OCI-LY1 (cell line): Measurements from ENCODE around the gene DCUN1D2.

Experiments used
- H2AFZ ChIP-seq: fragments of 200-600 bp; sonication (generic), shearing (Covaris generic); 2 replicates; pipeline ENCODE4 v1.6.0; 2014; ENCODE audit warnings: antibody characterized with exemption, mild to moderate bottlenecking, low read length
- H3F3A ChIP-seq: fragments of 200-600 bp; sonication (generic), shearing (Covaris generic); 2 replicates; pipeline ENCODE4 v1.6.0; 2014; ENCODE audit warnings: mild to moderate bottlenecking, antibody characterized with exemption, low read length, moderate library complexity; ENCODE audit not compliant: insufficient read depth
- H3K27ac ChIP-seq: fragments of 200-600 bp; sonication (generic); 2 replicates; pipeline ENCODE4 v1.5.1; 2014; ENCODE audit warnings: low read length, mixed run types, mild to moderate bottlenecking, low read depth; ENCODE audit not compliant: poor library complexity, severe bottlenecking
- H3K27me3 ChIP-seq: fragments of 200-600 bp; sonication (generic); 2 replicates; pipeline ENCODE4 v1.6.0; 2014; ENCODE audit warnings: antibody characterized with exemption, mild to moderate bottlenecking, low read length, moderate library complexity; ENCODE audit not compliant: insufficient read depth
- H3K36me3 ChIP-seq: fragments of 200-600 bp; sonication (generic); 2 replicates; pipeline ENCODE4 v1.6.1; 2014; ENCODE audit warnings: mild to moderate bottlenecking, antibody characterized with exemption, low read length, moderate library complexity, mixed read lengths; ENCODE audit not compliant: insufficient read depth
- H3K4me1 ChIP-seq: fragments of 200-600 bp; sonication (generic); 2 replicates; pipeline ENCODE4 v1.5.1; 2014; ENCODE audit warnings: mild to moderate bottlenecking, low read length, moderate library complexity; ENCODE audit not compliant: insufficient read depth, severe bottlenecking
- H3K4me2 ChIP-seq: fragments of 200-600 bp; sonication (generic), shearing (Covaris generic); 2 replicates; pipeline ENCODE4 v1.6.1; 2014; ENCODE audit warnings: low read length
- H3K4me3 ChIP-seq: fragments of 200-600 bp; sonication (generic); 2 replicates; pipeline ENCODE4 v1.5.1; 2014; ENCODE audit warnings: low read length, low read depth, mild to moderate bottlenecking, mixed read lengths; ENCODE audit not compliant: poor library complexity, severe bottlenecking
- H3K79me2 ChIP-seq: fragments of 200-600 bp; shearing (Covaris generic); 2 replicates; pipeline ENCODE4 v1.6.1; 2016; ENCODE audit warnings: mixed run types, low read length, mixed read lengths; ENCODE audit not compliant: insufficient read depth
- H3K9ac ChIP-seq: fragments of 200-600 bp; sonication (generic), shearing (Covaris generic); 2 replicates; pipeline ENCODE4 v1.6.1; 2014; ENCODE audit warnings: mild to moderate bottlenecking, low read length, mixed read lengths
- H3K9me2 ChIP-seq: fragments of 200-600 bp; sonication (generic), shearing (Covaris generic); 2 replicates; pipeline ENCODE4 v1.6.1; 2014; ENCODE audit warnings: low read depth, mild to moderate bottlenecking, low read length, mixed read lengths
- H3K9me3 ChIP-seq: fragments of 200-600 bp; shearing (Covaris generic); 2 replicates; pipeline ENCODE4 v1.6.1; 2014; ENCODE audit warnings: low read length, mixed read lengths
- H4K20me1 ChIP-seq: fragments of 200-600 bp; sonication (generic), shearing (Covaris generic); 2 replicates; pipeline ENCODE4 v1.6.0; 2016; ENCODE audit warnings: mild to moderate bottlenecking, low read length; ENCODE audit not compliant: insufficient read depth
- EZH2 ChIP-seq: fragments of 200-600 bp; sonication (generic), shearing (Covaris generic); IDR thresholded peaks from 2 replicates; pipeline ENCODE4 v1.8.0; 2017; ENCODE audit warnings: borderline replicate concordance, mixed run types, mild to moderate bottlenecking, antibody characterized with exemption, low read length, moderate library complexity, mixed read lengths
- TF ChIP-seq, protein P1 (sequence below): fragments of 200-600 bp; sonication (generic), shearing (Covaris generic); IDR thresholded peaks from 2 replicates; pipeline ENCODE4 v1.5.1; 2017; ENCODE audit warnings: mild to moderate bottlenecking, antibody characterized with exemption, low read length, moderate library complexity, mixed read lengths

Gene DCUN1D2

DNA sequence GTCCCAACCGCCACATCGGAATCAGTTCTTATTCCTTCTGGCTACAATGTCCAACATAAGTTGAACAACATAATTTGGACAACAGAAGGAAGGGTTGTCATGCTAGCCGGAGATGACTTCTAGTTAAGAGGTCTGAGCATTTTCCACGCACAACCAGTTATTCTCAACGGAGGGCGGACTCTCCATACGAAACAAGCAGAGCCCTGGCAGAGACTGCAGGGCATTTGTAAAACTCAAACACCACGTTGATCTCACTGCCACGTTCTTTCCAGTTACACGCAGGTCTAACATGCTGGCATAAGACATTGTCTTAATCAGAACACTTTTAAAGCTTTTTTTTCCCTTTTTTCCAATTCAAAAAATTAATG, 38.3 kb upstream of the DCUN1D2 start:
- Histone ChIP-seq H3K27ac (no peak overlapping the region), H3K4me1 (peaks cover 6% of the 10 kb centered on the region), H3K4me2 (no peak overlapping the region), H3K36me3 (no peaks in the 10 kb centered on the region), H3K79me2 (no peaks in the 10 kb centered on the region), H3K9me2 (no peaks in the 10 kb centered on the region), H2AFZ (no peak overlapping the region), H4K20me1 (no peaks in the 10 kb centered on the region), H3K9me3 (no peaks in the 10 kb centered on the region), H3K9ac (no peak overlapping the region), H3K4me3 (no peak overlapping the region), H3K27me3 (no peaks in the 10 kb centered on the region), H3F3A (no peaks in the 10 kb centered on the region)
- TF ChIP-seq, protein P1, sequence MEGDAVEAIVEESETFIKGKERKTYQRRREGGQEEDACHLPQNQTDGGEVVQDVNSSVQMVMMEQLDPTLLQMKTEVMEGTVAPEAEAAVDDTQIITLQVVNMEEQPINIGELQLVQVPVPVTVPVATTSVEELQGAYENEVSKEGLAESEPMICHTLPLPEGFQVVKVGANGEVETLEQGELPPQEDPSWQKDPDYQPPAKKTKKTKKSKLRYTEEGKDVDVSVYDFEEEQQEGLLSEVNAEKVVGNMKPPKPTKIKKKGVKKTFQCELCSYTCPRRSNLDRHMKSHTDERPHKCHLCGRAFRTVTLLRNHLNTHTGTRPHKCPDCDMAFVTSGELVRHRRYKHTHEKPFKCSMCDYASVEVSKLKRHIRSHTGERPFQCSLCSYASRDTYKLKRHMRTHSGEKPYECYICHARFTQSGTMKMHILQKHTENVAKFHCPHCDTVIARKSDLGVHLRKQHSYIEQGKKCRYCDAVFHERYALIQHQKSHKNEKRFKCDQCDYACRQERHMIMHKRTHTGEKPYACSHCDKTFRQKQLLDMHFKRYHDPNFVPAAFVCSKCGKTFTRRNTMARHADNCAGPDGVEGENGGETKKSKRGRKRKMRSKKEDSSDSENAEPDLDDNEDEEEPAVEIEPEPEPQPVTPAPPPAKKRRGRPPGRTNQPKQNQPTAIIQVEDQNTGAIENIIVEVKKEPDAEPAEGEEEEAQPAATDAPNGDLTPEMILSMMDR = no peak
- no peak for TF ChIP-seq EZH2

DNA sequence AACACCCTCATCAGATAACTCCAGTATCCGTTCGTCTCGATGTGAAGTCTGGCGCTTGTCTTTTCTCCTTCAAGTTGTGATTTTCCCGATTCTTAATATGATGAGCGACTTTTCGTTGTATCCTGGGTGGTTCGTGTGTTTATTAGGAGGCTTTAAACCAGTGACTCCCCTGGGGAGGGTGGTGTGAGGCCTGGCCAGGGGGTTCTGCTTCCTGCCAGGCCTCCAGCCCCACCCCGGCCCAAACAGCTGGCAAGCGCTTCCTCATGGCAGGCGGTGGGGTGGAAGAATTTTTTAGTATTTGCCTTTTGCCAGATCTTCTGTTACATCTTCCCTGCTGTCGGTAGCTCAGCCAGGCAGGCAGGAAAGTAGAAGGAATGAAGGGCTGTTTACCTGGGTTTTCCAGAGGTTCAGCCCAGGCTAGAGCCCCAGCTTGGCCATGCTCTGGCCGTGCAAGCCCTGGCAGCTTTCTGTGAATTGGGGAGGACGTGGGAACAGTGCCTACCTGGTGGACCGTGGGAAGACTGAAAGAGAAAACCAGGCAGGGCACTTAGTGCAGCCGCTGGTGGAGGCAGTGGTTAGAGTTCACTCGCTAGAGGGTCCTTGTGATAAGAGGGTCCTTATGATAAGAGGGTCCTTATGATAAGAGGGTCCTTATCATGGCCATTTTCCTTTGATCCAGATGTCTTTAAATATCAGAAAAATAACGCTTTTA, 37.7 kb upstream of the DCUN1D2 start:
- no peak overlapping the region for H3K4me3 ChIP-seq
- no peaks in the 10 kb centered on the region for H4K20me1 ChIP-seq
- H3K4me1 ChIP-seq = peaks cover 6% of the 10 kb centered on the region
- H3K9ac ChIP-seq = no peak overlapping the region
- H3K9me3 ChIP-seq = no peaks in the 10 kb centered on the region
- no peak overlapping the region for H2AFZ ChIP-seq
- H3K27me3 ChIP-seq = no peaks in the 10 kb centered on the region
- 0 out of 2 replicates have a peak, but pooled peaks cover 4% of the 10 kb centered on the region for H3K36me3 ChIP-seq
- H3K4me2 ChIP-seq = no peak overlapping the region
- no peak for TF ChIP-seq EZH2
- TF ChIP-seq, protein P1 = no peak
- no peaks in the 10 kb centered on the region for H3K9me2 ChIP-seq
- no peaks in the 10 kb centered on the region for H3K79me2 ChIP-seq
- no peak overlapping the region for H3K27ac ChIP-seq
- no peaks in the 10 kb centered on the region for H3F3A ChIP-seq

DNA sequence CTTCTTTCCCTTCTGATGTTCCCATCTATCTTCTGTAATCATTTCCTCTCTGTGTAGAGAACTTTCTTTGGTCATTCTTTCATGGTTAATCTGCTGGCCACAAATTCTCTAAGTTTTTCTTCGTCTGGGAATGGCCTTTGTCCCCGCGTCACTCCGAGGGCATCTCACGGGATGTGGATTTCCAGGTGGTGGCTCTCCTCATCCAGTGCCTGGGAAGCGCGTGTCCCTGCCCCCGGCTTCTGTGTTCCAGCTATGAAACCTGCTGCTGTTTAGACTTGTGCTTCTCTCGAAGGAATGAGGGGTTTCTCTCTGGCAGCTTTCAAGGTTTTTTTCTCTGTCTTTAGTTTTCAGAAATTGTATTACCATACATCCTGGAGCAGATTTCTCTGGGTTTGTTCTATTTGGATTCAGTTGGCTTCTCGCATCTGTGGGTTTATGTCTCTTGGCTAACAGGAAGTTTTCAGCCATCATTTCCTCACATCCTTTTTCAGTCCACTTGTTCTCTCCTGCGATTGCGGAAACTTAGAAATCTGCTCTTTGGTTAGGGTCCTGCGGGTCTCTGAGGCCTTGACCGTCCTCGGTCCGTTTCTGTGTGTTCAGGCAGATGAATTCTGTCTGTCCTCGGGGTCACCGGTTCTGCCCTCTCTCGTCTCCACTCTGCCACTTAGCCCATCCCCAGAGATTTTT, 36.9 kb upstream of the DCUN1D2 start:
- no peak overlapping the region for H3K4me2 ChIP-seq
- H3K79me2 ChIP-seq = no peaks in the 10 kb centered on the region
- H2AFZ ChIP-seq = no peak overlapping the region
- H3K4me3 ChIP-seq = no peak overlapping the region
- 0 out of 2 replicates have a peak, but pooled peaks cover 11% of the 10 kb centered on the region for H3K36me3 ChIP-seq
- no peaks in the 10 kb centered on the region for H4K20me1 ChIP-seq
- no peaks in the 10 kb centered on the region for H3K27me3 ChIP-seq
- no peak overlapping the region for H3K27ac ChIP-seq
- no peaks in the 10 kb centered on the region for H3F3A ChIP-seq
- no peak overlapping the region for H3K9ac ChIP-seq
- no peaks in the 10 kb centered on the region for H3K9me3 ChIP-seq
- no peaks in the 10 kb centered on the region for H3K9me2 ChIP-seq
- H3K4me1 ChIP-seq = peaks cover 6% of the 10 kb centered on the region
- TF ChIP-seq, protein P1 = no peak
- no peak for TF ChIP-seq EZH2
